Activated T-cell treated with anti-CD3 and anti-CD28 coated beads, Interleukin-2, amount 50 U/mL, for 72 hours (primary cell): Measurements from ENCODE around the gene POTEI. TPM values are rescaled to one million over a fixed set of nuclear protein-coding genes. Genes with fewer than 3 reads are reported as not detected.
"Not testable (repeated sequence)": the region's sequence is repeated elsewhere in the genome, so short reads cannot be mapped to it uniquely, and the experiment has no call there.

Experiments used
- ATAC-seq, 2 donors: fragments of 150-1000 bp; cut with Tn5 transposase; replicated peaks in 1 of 2; 2 replicates each; pipeline ENCODE4 v1.10.0; 2021; ENCODE audit warnings: moderate library complexity in 2 of 2, mild to moderate bottlenecking in 1 of 2
- DNase-seq, 2 donors: peaks; one replicate each; pipeline ENCODE4 v3.0.0; 2021 to 2022; ENCODE audit warnings: mixed read lengths in 1 of 2
- H3K27ac Mint-ChIP-seq: one replicate; pipeline ENCODE4 v1.8.0; 2022; ENCODE audit warnings: mild to moderate bottlenecking, moderate library complexity, mixed read lengths
- H3K27me3 Mint-ChIP-seq: one replicate; pipeline ENCODE4 v1.8.0; 2022; ENCODE audit warnings: low read depth, mixed read lengths
- H3K36me3 Mint-ChIP-seq, 2 donors: one replicate each; pipeline ENCODE4 v1.8.0; 2022; ENCODE audit warnings: mixed read lengths in 2 of 2, mild to moderate bottlenecking in 1 of 2; ENCODE audit not compliant: insufficient read depth in 2 of 2
- H3K4me1 Mint-ChIP-seq: one replicate; pipeline ENCODE4 v1.8.0; 2022; ENCODE audit warnings: low read depth, mixed read lengths
- H3K4me3 Mint-ChIP-seq, 2 donors: one replicate each; pipeline ENCODE4 v1.8.0; 2022; ENCODE audit warnings: mild to moderate bottlenecking in 2 of 2, mixed read lengths in 2 of 2, moderate library complexity in 2 of 2
- H3K9me3 Mint-ChIP-seq, 2 donors: one replicate each; pipeline ENCODE4 v1.8.0; 2022; ENCODE audit warnings: mixed read lengths in 2 of 2
- total RNA-seq, 2 donors: library from RNA; stranded (reverse); gene quantifications; one replicate each; pipeline ENCODE4 v1.2.3, GENCODE V29; 2022

Gene POTEI
- total RNA-seq, 2 donors from 2014 or later, result not detected

- H3K36me3 Mint-ChIP-seq, H3K9me3 Mint-ChIP-seq, H3K4me1 Mint-ChIP-seq, H3K27ac Mint-ChIP-seq, H3K27me3 Mint-ChIP-seq, H3K4me3 Mint-ChIP-seq, ATAC-seq, DNase-seq: not testable (repeated sequence)
Observed at GRCh38 chr2:130451278-130451677, 57.9 kb downstream of the POTEI start.

- H3K27ac Mint-ChIP-seq, H3K9me3 Mint-ChIP-seq, H3K27me3 Mint-ChIP-seq, H3K4me1 Mint-ChIP-seq, H3K36me3 Mint-ChIP-seq, H3K4me3 Mint-ChIP-seq, DNase-seq, ATAC-seq: not testable (repeated sequence)
Observed at GRCh38 chr2:130450366-130450765, 58.8 kb downstream of the POTEI start.

- ATAC-seq, result peak; percentile 53 to 65
- H3K4me3 Mint-ChIP-seq, result peak overlapping the region; percentile 56 to 82
- peak; percentile 23 for DNase-seq
- not testable (repeated sequence) for H3K27ac Mint-ChIP-seq, H3K4me1 Mint-ChIP-seq, H3K9me3 Mint-ChIP-seq, H3K36me3 Mint-ChIP-seq
- H3K27me3 Mint-ChIP-seq, result peaks cover 11% of the 10 kb centered on the region
Observed at GRCh38 chr2:130427631-130428030, 81.5 kb downstream of the POTEI start.

GRCh38 chr2:130418845-130419244, 90.3 kb downstream of the POTEI start:
- H3K4me3 Mint-ChIP-seq, H3K27ac Mint-ChIP-seq, H3K9me3 Mint-ChIP-seq, H3K36me3 Mint-ChIP-seq, H3K4me1 Mint-ChIP-seq, H3K27me3 Mint-ChIP-seq, ATAC-seq, DNase-seq: not testable (repeated sequence)

GRCh38 chr2:130416693-130417092, 92.4 kb downstream of the POTEI start:
- not testable (repeated sequence) for H3K9me3 Mint-ChIP-seq, ATAC-seq, H3K4me3 Mint-ChIP-seq, H3K27ac Mint-ChIP-seq, H3K36me3 Mint-ChIP-seq, H3K27me3 Mint-ChIP-seq, H3K4me1 Mint-ChIP-seq
- DNase-seq, result peak; percentile 32 to 44

Other genes starting within 250 kb of the POTEI start
- 10 to 100 TPM; 77.4 to 95.4 TPM for gene IMP4, start 166.4 kb downstream of the POTEI start, total RNA-seq
- gene PTPN18, start 153.3 kb downstream of the POTEI start, total RNA-seq, result 10 to 100 TPM; 48.8 to 50.7 TPM
- gene CFC1B, start 11.9 kb upstream of the POTEI start, total RNA-seq, result not detected
- gene CFC1, start 90.2 kb upstream of the POTEI start, total RNA-seq, result not detected
- gene POTEJ, start 102.1 kb upstream of the POTEI start, total RNA-seq, result not detected
- not detected for gene GPR148, start 219.7 kb upstream of the POTEI start, total RNA-seq
- not detected for gene AMER3, start 246.2 kb upstream of the POTEI start, total RNA-seq